Aorta (tissue), 5 donors: ENCODE measurements around the gene ATP1A4. TPM values are rescaled to one million over a fixed set of nuclear protein-coding genes. Genes with fewer than 3 reads are reported as not detected.

ENCODE experiments used
- ATAC-seq: fragments of 200-7000 bp; cut with Tn5 transposase; one replicate; pipeline ENCODE4 v1.9.1; 2022; ENCODE audit warnings: moderate library complexity; ENCODE audit not compliant: low FRiP score
- DNase-seq, 2 donors: peaks; one replicate each; pipeline ENCODE4 v3.0.0-alpha.2; 2020
- H3K27ac ChIP-seq, 2 donors: one replicate each; pipeline ENCODE4 v1.5.1; 2013; ENCODE audit warnings: low read length in 2 of 2, mild to moderate bottlenecking in 2 of 2, moderate library complexity in 2 of 2, control low read depth in 1 of 2, inconsistent platforms in 1 of 2, low read depth in 1 of 2
- H3K27me3 ChIP-seq, 2 donors: one replicate each; pipeline ENCODE4 v1.6.1; 2013; ENCODE audit warnings: control low read depth in 1 of 2, low read length in 1 of 2, mild to moderate bottlenecking in 1 of 2, moderate library complexity in 1 of 2; ENCODE audit not compliant: insufficient read depth in 2 of 2, control insufficient read depth in 1 of 2
- H3K36me3 ChIP-seq, 2 donors: one replicate each; pipeline ENCODE4 v1.6.1; 2013; ENCODE audit warnings: control low read depth in 1 of 2, low read length in 1 of 2, mild to moderate bottlenecking in 1 of 2; ENCODE audit not compliant: insufficient read depth in 2 of 2, control insufficient read depth in 1 of 2
- H3K4me1 ChIP-seq, 2 donors: one replicate each; pipeline ENCODE4 v1.6.1; 2013; ENCODE audit warnings: low read length in 2 of 2, control low read depth in 1 of 2, mild to moderate bottlenecking in 1 of 2, moderate library complexity in 1 of 2; ENCODE audit not compliant: insufficient read depth in 2 of 2, control insufficient read depth in 1 of 2
- H3K4me3 ChIP-seq, 2 donors: one replicate each; pipeline ENCODE4 v1.5.1; 2013; ENCODE audit warnings: low read length in 2 of 2, control low read depth in 1 of 2, mild to moderate bottlenecking in 1 of 2
- H3K9me3 ChIP-seq: one replicate; pipeline ENCODE4 v1.6.1; 2013; ENCODE audit warnings: mild to moderate bottlenecking, low read length; ENCODE audit not compliant: control insufficient read depth
- WGBS, 2 donors: extraction: QIAGEN DNeasy Blood & Tissue Kit; methylation state at CpG; one replicate each; pipeline ENCODE4 v1.1.7; 2013; 5-methylcytosine and 5-hydroxymethylcytosine counted together
- intact Hi-C, 2 donors: fragments of 100-400 bp; cut with DNase I; formaldehyde crosslinking; loops; one replicate each; pipeline versions ENCODE4 v1.14.2 to v1.15.0; 2022
- polyA plus RNA-seq, 2 donors: library from polyadenylated mRNA; stranded (reverse); fragments of 200-250 nt; gene quantifications; one replicate each; pipeline ENCODE4 v1.2.3, GENCODE V29; 2013
- total RNA-seq, 2 donors: library from RNA; stranded (reverse); fragmentation: NEBNext Ultra II Directional; extraction: Animal tissue kit (Norgen Biotek cat#: 25700); gene quantifications; one replicate each; pipeline ENCODE4 v1.2.1, GENCODE V29; 2021
- donor health status: healthy with polysubstance abuse.
- donor health status: Bipolar disorder and iron deficiency.
- donor health status: DM: no; HTN: no; CAD: no.
- donor health status: DM: no; HTN: no; CAD: no.
- donor health status: DM: yes; HTN: yes; CAD: no.

Gene ATP1A4
- total and polyA plus RNA-seq, 4 donors, result 0.19 to 0.36 TPM; not detected in 2

DNA sequence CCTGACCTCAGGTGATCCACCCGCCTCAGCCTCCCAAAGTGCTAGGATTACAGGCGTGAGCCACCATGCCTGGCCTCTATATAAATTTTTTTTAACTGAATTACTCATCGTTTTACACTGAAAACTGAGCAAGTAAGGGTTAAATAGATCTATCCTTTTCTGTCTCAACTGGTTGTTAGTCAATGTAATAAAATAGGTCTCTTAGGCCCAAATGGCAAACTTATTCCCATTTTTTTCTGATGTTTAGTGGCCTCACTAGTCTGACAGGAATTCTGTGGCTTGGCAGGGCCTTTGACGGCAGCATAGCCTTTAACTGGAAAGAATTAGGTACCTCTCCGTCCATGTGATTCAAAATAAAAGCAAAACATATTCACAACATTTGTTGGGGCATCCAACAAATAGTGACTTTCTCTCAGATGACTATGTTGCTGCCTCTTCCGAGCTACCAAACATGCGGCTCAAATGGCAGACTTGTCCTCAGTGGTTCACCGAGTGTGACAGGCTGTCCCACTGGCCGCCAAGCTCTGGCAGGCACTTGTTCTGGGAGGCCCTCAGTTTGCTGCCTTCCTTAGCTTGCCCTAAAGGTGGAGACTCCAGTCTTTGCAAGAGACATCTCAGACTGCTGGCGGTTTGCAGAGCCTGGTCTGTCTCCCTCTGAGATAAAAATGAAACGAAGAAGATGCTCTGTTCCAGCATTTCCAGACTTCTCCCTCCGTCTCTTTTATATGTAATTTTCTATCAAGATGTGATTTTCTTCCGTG, 17.4 kb downstream of the ATP1A4 start:
- no peak for ATAC-seq
- no peaks in the 10 kb centered on the region for H3K9me3 ChIP-seq
- DNase-seq, result no peak
- intact Hi-C loops, result no loop called here
- WGBS, 2 donors, result 88 to 92% methylated on average over 13 of the region's 13 CpGs
- H3K27ac ChIP-seq, result no peak overlapping the region
- H3K27me3 ChIP-seq, result no peaks in the 10 kb centered on the region
- H3K4me1 ChIP-seq, result no peaks in the 10 kb centered on the region
- no peak overlapping the region for H3K4me3 ChIP-seq
- H3K36me3 ChIP-seq, result no peaks in the 10 kb centered on the region

DNA sequence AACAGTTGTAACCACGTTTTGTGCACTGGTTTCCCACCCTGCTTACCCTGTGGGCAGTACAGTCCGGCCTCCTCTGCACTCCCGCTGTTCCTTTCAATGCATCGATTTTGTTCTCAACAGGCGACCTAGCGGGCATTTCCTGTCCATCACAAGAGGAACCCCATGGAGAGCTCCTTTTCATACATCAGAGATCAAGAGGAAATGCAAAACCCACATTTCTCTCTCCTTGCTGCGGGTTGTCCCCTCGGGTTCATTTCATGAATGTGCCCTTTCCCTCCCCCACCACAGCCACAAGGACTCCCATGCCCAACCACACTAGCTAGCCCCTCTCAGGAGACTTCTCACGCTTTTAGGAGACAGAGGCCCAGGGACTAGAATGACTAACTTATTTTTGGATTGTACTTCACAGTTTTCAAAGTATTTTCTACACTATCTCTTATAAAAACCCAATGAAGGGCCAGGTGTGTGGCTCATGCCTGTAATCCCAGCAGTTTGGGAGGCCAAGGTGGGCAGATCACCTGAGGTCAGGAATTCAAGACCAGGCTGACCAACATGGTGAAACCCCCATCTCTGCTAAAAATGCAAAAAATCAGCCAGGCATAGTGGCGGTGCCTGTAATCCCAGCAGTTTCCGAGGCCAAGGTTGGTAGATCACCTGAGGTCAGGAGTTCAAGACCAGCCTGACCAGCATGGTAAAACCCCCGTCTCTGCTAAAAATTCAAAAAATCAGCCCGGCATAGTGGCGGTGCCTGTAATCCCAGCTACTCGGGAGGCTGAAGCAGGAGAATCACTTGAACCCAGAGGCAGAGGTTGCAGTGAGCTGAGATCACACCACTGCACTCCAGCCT, 18.4 kb downstream of the ATP1A4 start:
- intact Hi-C loops, result no loop called here

DNA sequence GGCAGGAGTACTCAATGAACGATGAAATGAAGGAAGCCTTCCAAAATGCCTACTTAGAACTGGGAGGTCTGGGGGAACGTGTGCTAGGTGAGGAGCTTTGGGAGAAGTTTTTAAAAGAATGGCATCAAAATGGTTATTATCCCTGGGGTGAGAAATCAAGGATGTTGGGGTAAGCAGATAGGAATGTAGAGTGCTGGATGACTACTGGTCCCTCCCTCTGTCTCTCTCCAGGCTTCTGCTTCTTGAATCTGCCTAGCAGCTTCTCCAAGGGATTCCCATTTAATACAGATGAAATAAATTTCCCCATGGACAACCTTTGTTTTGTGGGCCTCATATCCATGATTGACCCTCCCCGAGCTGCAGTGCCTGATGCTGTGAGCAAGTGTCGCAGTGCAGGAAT, 20.0 kb downstream of the ATP1A4 start:
- H3K4me3 ChIP-seq, result no peak overlapping the region
- ATAC-seq (no peak), DNase-seq (no peak)
- H3K27me3 ChIP-seq, result no peaks in the 10 kb centered on the region
- H3K4me1 ChIP-seq, result no peaks in the 10 kb centered on the region
- intact Hi-C loops, result no loop called here
- WGBS, 2 donors, result 94 to 96% methylated on average over 4 of the region's 4 CpGs
- H3K36me3 ChIP-seq, result no peaks in the 10 kb centered on the region
- H3K27ac ChIP-seq, result no peak overlapping the region
- H3K9me3 ChIP-seq, result no peaks in the 10 kb centered on the region

More for the DNA sequence above, 18.4 kb downstream of the ATP1A4 start:
- ATAC-seq (no peak), DNase-seq (no peak)
- H3K36me3 ChIP-seq, result no peaks in the 10 kb centered on the region
- no peak overlapping the region for H3K27ac ChIP-seq
- WGBS, 2 donors, result 73 to 76% methylated on average over 15 of the region's 15 CpGs
- H3K27me3 ChIP-seq, result no peaks in the 10 kb centered on the region
- no peaks in the 10 kb centered on the region for H3K9me3 ChIP-seq
- H3K4me1 ChIP-seq, result no peaks in the 10 kb centered on the region
- no peak overlapping the region for H3K4me3 ChIP-seq

- H3K4me1 ChIP-seq, result no peaks in the 10 kb centered on the region
- no peaks in the 10 kb centered on the region for H3K36me3 ChIP-seq
- H3K9me3 ChIP-seq, result no peaks in the 10 kb centered on the region
- H3K4me3 ChIP-seq, result no peak overlapping the region
- H3K27ac ChIP-seq, result no peak overlapping the region
- intact Hi-C loops, result no loop called here
- no peak for DNase-seq
- 60 to 70% methylated on average over 9 of the region's 9 CpGs for WGBS, 2 donors
- ATAC-seq, result no peak
- no peaks in the 10 kb centered on the region for H3K27me3 ChIP-seq
These were observed 20.6 kb downstream of the ATP1A4 start for GRCh38 chr1:160171980-160172379.

- Histone ChIP-seq H3K4me1 (no peaks in the 10 kb centered on the region), H3K4me3 (no peak overlapping the region), H3K36me3 (no peaks in the 10 kb centered on the region), H3K9me3 (no peaks in the 10 kb centered on the region), H3K27me3 (no peaks in the 10 kb centered on the region), H3K27ac (no peak overlapping the region)
- ATAC-seq, result no peak
- intact Hi-C loops, result no loop called here
- 93 to 96% methylated on average over 2 of the region's 2 CpGs for WGBS, 2 donors
- no peak for DNase-seq
These were observed 25.8 kb downstream of the ATP1A4 start for GRCh38 chr1:160177231-160177630.

GRCh38 chr1:160177667-160178066, 26.3 kb downstream of the ATP1A4 start:
- H3K4me1 ChIP-seq, result no peaks in the 10 kb centered on the region
- ATAC-seq (no peak), DNase-seq (no peak)
- WGBS, 2 donors, result 88% methylated on average over 1 of the region's 1 CpG
- H3K4me3 ChIP-seq, result no peak overlapping the region
- no peaks in the 10 kb centered on the region for H3K9me3 ChIP-seq
- H3K36me3 ChIP-seq, result no peaks in the 10 kb centered on the region
- intact Hi-C loops, result no loop called here
- no peaks in the 10 kb centered on the region for H3K27me3 ChIP-seq
- H3K27ac ChIP-seq, result no peak overlapping the region

DNA sequence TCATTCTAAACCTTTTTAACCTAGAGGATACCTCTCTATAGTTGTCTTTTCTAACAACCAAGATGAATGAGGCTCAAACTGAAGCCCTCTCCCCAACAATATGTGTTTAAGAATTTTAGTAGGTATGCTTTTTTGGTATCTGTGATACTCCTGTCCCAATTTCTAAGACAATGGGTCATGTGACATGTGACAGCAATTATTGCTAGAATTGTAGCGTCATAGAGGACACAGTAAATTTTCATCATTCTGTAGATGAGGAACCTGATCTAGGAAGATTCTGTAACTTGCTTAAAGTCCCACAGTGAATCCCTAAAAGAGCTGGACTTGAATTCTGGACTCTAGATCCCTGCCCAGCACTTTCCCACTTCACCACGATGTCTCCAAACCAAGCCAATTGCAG, 27.3 kb downstream of the ATP1A4 start:
- intact Hi-C loops, result no loop called here
- ATAC-seq (no peak), DNase-seq (no peak)
- WGBS, 2 donors, result 90 to 92% methylated on average over 2 of the region's 2 CpGs
- Histone ChIP-seq H3K4me3 (no peak overlapping the region), H3K4me1 (no peaks in the 10 kb centered on the region), H3K36me3 (no peaks in the 10 kb centered on the region), H3K27ac (no peak overlapping the region), H3K9me3 (no peaks in the 10 kb centered on the region), H3K27me3 (no peaks in the 10 kb centered on the region)

- H3K4me3 ChIP-seq, result no peak overlapping the region
- H3K36me3 ChIP-seq, result no peaks in the 10 kb centered on the region
- no peaks in the 10 kb centered on the region for H3K27me3 ChIP-seq
- no peaks in the 10 kb centered on the region for H3K9me3 ChIP-seq
- intact Hi-C loops, result no loop called here
- DNase-seq (no peak), ATAC-seq (no peak)
- H3K4me1 ChIP-seq, result no peaks in the 10 kb centered on the region
- H3K27ac ChIP-seq, result no peak overlapping the region
- WGBS, 2 donors, result 92% methylated on average over 4 of the region's 4 CpGs
These were observed 27.9 kb downstream of the ATP1A4 start for GRCh38 chr1:160179336-160179735.

DNA sequence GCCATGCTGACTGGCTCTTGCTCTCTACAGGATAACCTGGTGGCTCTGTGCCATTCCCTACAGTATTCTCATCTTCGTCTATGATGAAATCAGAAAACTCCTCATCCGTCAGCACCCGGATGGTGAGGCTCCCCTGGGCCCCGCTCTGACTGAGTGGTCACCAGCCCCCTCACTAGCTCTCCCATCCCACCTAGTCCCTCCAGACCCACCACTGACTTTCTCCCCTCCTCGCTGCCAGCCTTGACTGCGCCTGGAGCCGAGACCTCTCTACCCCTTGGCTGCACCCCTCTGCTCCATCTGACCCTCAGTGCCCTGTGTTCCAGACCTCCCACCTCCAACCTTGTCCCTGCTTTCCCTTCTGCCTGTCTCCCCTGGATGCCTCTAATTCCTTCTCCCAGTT, 34.8 kb downstream of the ATP1A4 start:
- Histone ChIP-seq H3K4me1 (no peaks in the 10 kb centered on the region), H3K36me3 (no peaks in the 10 kb centered on the region), H3K4me3 (no peak overlapping the region), H3K9me3 (no peaks in the 10 kb centered on the region), H3K27ac (no peak overlapping the region), H3K27me3 (no peaks in the 10 kb centered on the region)
- ATAC-seq (no peak), DNase-seq (peak in 1 of 2 donors; percentile 36)
- 94 to 97% methylated on average over 7 of the region's 7 CpGs for WGBS, 2 donors
- intact Hi-C loops, result no loop called here
